Keratinocyte (primary cell): Measurements from ENCODE around the gene SLC44A1.

Source experiments
- EZH2 ChIP-seq: IDR thresholded peaks from one replicate; pipeline ENCODE4 v1.6.1; 2012; ENCODE audit warnings: inconsistent platforms, mild to moderate bottlenecking, low read length, moderate library complexity
- TF ChIP-seq, protein P1 (sequence below), 3 experiments: IDR thresholded peaks in 1 of 3; conservative IDR thresholded peaks in 1 of 3; optimal IDR thresholded peaks in 1 of 3; 2 replicates in 2 of 3; 3 replicates in 1 of 3; pipeline versions ENCODE3 to v1.5.1; 2011; ENCODE audit warnings: low read length in 3 of 3, mild to moderate bottlenecking in 3 of 3, moderate library complexity in 2 of 3, control low read depth in 1 of 3, inconsistent platforms in 1 of 3; ENCODE audit not compliant: insufficient read depth in 2 of 3; ENCODE audit errors: extremely low read depth in 1 of 3

- TF ChIP-seq, protein P1, sequence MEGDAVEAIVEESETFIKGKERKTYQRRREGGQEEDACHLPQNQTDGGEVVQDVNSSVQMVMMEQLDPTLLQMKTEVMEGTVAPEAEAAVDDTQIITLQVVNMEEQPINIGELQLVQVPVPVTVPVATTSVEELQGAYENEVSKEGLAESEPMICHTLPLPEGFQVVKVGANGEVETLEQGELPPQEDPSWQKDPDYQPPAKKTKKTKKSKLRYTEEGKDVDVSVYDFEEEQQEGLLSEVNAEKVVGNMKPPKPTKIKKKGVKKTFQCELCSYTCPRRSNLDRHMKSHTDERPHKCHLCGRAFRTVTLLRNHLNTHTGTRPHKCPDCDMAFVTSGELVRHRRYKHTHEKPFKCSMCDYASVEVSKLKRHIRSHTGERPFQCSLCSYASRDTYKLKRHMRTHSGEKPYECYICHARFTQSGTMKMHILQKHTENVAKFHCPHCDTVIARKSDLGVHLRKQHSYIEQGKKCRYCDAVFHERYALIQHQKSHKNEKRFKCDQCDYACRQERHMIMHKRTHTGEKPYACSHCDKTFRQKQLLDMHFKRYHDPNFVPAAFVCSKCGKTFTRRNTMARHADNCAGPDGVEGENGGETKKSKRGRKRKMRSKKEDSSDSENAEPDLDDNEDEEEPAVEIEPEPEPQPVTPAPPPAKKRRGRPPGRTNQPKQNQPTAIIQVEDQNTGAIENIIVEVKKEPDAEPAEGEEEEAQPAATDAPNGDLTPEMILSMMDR (optimal IDR thresholded peaks at IDR 0.05 in 1 of 3, IDR thresholded peaks at IDR 0.05 in 1 of 3, conservative IDR thresholded peaks at IDR 0.05 in 1 of 3; ENCODE audit: extremely low read depth in 1 of 3, insufficient read depth in 2 of 3, low read length in 3 of 3), result peak in 2 of 3 experiments; percentile 19 to 33
- no peak for TF ChIP-seq EZH2
Measured at GRCh38 chr9:105355781-105356180, 111.3 kb downstream of the SLC44A1 start.
